Measurements from ENCODE around the gene STK25. TPM values are rescaled to one million over a fixed set of nuclear protein-coding genes. Genes with fewer than 3 reads are reported as not detected.

The STK25 gene
- total and polyA plus RNA-seq, 2 donors (not counting 1 experiment from before 2014, with no cell fraction given) = 183 to 378 TPM

- TF ChIP-seq, protein P1, sequence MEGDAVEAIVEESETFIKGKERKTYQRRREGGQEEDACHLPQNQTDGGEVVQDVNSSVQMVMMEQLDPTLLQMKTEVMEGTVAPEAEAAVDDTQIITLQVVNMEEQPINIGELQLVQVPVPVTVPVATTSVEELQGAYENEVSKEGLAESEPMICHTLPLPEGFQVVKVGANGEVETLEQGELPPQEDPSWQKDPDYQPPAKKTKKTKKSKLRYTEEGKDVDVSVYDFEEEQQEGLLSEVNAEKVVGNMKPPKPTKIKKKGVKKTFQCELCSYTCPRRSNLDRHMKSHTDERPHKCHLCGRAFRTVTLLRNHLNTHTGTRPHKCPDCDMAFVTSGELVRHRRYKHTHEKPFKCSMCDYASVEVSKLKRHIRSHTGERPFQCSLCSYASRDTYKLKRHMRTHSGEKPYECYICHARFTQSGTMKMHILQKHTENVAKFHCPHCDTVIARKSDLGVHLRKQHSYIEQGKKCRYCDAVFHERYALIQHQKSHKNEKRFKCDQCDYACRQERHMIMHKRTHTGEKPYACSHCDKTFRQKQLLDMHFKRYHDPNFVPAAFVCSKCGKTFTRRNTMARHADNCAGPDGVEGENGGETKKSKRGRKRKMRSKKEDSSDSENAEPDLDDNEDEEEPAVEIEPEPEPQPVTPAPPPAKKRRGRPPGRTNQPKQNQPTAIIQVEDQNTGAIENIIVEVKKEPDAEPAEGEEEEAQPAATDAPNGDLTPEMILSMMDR (IDR thresholded peaks at IDR 0.05) = no peak
- TF ChIP-seq EZH2 (IDR thresholded peaks at IDR 0.05; ENCODE audit: borderline replicate concordance, insufficient read depth, low read depth, low read length, poor library complexity, severe bottlenecking) = no peak
- Histone ChIP-seq H4K20me1 (ENCODE audit: control insufficient read depth, insufficient read depth, low read length, poor library complexity, severe bottlenecking) (peaks cover 3% of the 10 kb centered on the region), H3K9ac (ENCODE audit: low read length) (no peak overlapping the region), H3K9me3 (ENCODE audit: control extremely low read depth in 1 of 3, control insufficient read depth in 2 of 3, insufficient read depth in 1 of 3, low read length in 2 of 3) (no peaks in the 10 kb centered on the region), H3K4me2 (replicated peaks; ENCODE audit: low read depth, low read length, poor library complexity, severe bottlenecking) (no peak overlapping the region), H3K27me3 (replicated peaks in 1 of 4; ENCODE audit: control extremely low read depth in 1 of 4, control insufficient read depth in 3 of 4, insufficient read depth in 4 of 4, low read length in 3 of 4) (no peaks in the 10 kb centered on the region), H3K4me3 (ENCODE audit: control extremely low read depth in 1 of 5, extremely low read depth in 1 of 5, insufficient read depth in 1 of 5, low read depth in 2 of 5, low read length in 4 of 5) (no peak overlapping the region), H2AFZ (ENCODE audit: insufficient read depth, low read depth, low read length, poor library complexity, severe bottlenecking) (no peak overlapping the region), H3K4me1 (ENCODE audit: control insufficient read depth in 2 of 2, insufficient read depth in 2 of 2, low read length in 2 of 2) (no peaks in the 10 kb centered on the region), H3K27ac (ENCODE audit: low read length in 2 of 2) (no peak overlapping the region), H3K36me3 (replicated peaks in 1 of 2; ENCODE audit: control extremely low read depth in 1 of 2, control insufficient read depth in 1 of 2, extremely low read depth in 1 of 2, insufficient read depth in 2 of 2, low read length in 1 of 2) (peaks cover 0 to 9% of the 10 kb centered on the region in 2 experiments), H3K79me2 (ENCODE audit: control insufficient read depth, insufficient read depth, low read length) (no peaks in the 10 kb centered on the region)
- H3K27ac Mint-ChIP-seq = no peak overlapping the region
- WGBS (ENCODE audit: insufficient coverage) = 97% methylated on average over 20 of the region's 23 CpGs
- H3K9me3 Mint-ChIP-seq (ENCODE audit: insufficient read depth) = no peaks in the 10 kb centered on the region
- POLR2A ChIA-PET = no interaction called here
- intact Hi-C loops (cut with micrococcal nuclease) = no loop called here
- DNase-seq = no peak
- CTCF ChIA-PET = no interaction called here
- no peak for ATAC-seq (ENCODE audit: low read depth)
- no peaks in the 10 kb centered on the region for H3K27me3 Mint-ChIP-seq
- no peaks in the 10 kb centered on the region for H3K4me1 Mint-ChIP-seq
- no peak overlapping the region for H3K4me3 Mint-ChIP-seq
Observed at GRCh38 chr2:241467777-241468475, 40.5 kb downstream of the STK25 start.

DNA sequence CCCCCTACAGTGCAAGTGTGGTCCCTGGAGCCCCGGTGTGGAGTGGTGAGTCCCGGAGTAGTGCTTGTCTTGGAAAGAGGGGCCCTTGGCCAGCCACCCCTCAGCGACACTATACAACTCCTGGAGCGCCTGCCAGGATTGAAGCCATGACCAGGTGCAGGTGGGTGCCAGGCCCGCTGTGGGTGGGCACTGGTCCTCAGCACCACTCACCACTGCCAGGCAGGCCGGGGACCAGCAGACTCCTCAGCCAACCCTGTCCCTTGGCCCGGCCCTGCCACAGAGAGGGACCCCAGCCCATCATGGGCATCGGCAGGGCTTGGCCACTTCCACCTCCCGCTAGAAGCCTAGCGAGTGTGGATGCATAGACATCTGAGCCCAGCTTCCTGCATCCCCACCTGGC, 42.2 kb downstream of the STK25 start:
- H3K4me3 Mint-ChIP-seq = no peak overlapping the region
- H3K27me3 ChIP-seq (replicated peaks in 1 of 4; ENCODE audit: control extremely low read depth in 1 of 4, control insufficient read depth in 3 of 4, insufficient read depth in 4 of 4, low read length in 3 of 4) = no peaks in the 10 kb centered on the region
- no peaks in the 10 kb centered on the region for H3K9me3 Mint-ChIP-seq (ENCODE audit: insufficient read depth)
- TF ChIP-seq, protein P1 (IDR thresholded peaks at IDR 0.05) = no peak
- no peak for TF ChIP-seq EZH2 (IDR thresholded peaks at IDR 0.05; ENCODE audit: borderline replicate concordance, insufficient read depth, low read depth, low read length, poor library complexity, severe bottlenecking)
- no peaks in the 10 kb centered on the region for H4K20me1 ChIP-seq (ENCODE audit: control insufficient read depth, insufficient read depth, low read length, poor library complexity, severe bottlenecking)
- ChIA-PET CTCF (no interaction called here), POLR2A (no interaction called here)
- H3K27me3 Mint-ChIP-seq = no peaks in the 10 kb centered on the region
- no peak overlapping the region for H3K4me2 ChIP-seq (replicated peaks; ENCODE audit: low read depth, low read length, poor library complexity, severe bottlenecking)
- peaks cover 0 to 5% of the 10 kb centered on the region in 2 experiments for H3K36me3 ChIP-seq (replicated peaks in 1 of 2; ENCODE audit: control extremely low read depth in 1 of 2, control insufficient read depth in 1 of 2, extremely low read depth in 1 of 2, insufficient read depth in 2 of 2, low read length in 1 of 2)
- H3K79me2 ChIP-seq (ENCODE audit: control insufficient read depth, insufficient read depth, low read length) = no peaks in the 10 kb centered on the region
- H3K4me1 Mint-ChIP-seq = no peaks in the 10 kb centered on the region
- H3K27ac Mint-ChIP-seq = no peak overlapping the region
- H3K4me1 ChIP-seq (ENCODE audit: control insufficient read depth in 2 of 2, insufficient read depth in 2 of 2, low read length in 2 of 2) = no peaks in the 10 kb centered on the region
- intact Hi-C loops (cut with micrococcal nuclease) = no loop called here
- no peaks in the 10 kb centered on the region for H3K9me3 ChIP-seq (ENCODE audit: control extremely low read depth in 1 of 3, control insufficient read depth in 2 of 3, insufficient read depth in 1 of 3, low read length in 2 of 3)
- H3K27ac ChIP-seq (ENCODE audit: low read length in 2 of 2) = no peak overlapping the region
- WGBS (ENCODE audit: insufficient coverage) = 92% methylated on average over 8 of the region's 10 CpGs
- no peak overlapping the region for H2AFZ ChIP-seq (ENCODE audit: insufficient read depth, low read depth, low read length, poor library complexity, severe bottlenecking)
- DNase-seq = no peak
- H3K9ac ChIP-seq (ENCODE audit: low read length) = no peak overlapping the region
- no peak overlapping the region for H3K4me3 ChIP-seq (ENCODE audit: control extremely low read depth in 1 of 5, extremely low read depth in 1 of 5, insufficient read depth in 1 of 5, low read depth in 2 of 5, low read length in 4 of 5)
- ATAC-seq (ENCODE audit: low read depth) = no peak
